GM15510 (cell line): ENCODE measurements around the gene MDFIC2.

Source experiments
- POLR2A ChIP-seq: IDR thresholded peaks from 3 replicates; pipeline ENCODE4 v1.6.1; 2011; ENCODE audit warnings: borderline replicate concordance; ENCODE audit not compliant: insufficient read length; ENCODE audit errors: extremely low read depth

The MDFIC2 gene

DNA sequence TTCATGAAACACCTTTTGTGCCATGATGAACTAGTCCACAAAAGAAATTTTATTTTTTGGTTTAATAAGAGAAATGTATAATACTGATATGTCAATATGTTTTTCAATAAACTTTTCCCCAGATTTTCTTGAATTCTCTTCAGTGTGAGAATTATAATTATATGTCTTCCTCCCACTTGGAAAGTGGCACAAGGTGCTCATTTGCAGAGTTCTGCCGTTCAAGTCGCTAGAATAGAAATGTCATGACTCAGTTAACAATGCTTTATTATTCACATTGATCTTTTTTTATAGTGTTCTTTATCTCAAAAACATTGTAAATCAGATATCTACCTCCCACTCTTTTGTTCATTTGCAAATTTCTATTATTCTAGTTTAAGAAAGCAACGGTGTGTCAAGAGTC, 87.3 kb downstream of the MDFIC2 start:
- TF ChIP-seq POLR2A: no peak

DNA sequence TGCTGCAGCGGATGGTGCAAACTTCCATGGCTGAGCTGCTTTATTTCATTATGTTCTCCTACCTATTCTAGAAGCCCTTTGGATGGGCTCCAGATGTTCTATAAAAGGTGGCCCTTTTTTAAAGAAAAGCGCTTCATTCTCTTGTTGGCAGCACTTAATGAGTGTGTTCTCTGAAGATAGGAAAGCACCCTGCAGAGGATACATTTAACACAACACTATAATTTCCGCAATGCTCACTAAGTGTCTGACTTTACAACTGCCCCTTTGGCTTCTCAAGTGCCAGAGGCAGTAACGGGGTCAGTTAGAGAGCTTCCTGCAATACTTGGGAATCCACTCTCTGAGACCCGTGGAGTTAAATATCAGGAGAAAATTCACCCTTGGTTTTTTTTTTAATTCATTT, 88.1 kb downstream of the MDFIC2 start:
- TF ChIP-seq POLR2A: no peak

DNA sequence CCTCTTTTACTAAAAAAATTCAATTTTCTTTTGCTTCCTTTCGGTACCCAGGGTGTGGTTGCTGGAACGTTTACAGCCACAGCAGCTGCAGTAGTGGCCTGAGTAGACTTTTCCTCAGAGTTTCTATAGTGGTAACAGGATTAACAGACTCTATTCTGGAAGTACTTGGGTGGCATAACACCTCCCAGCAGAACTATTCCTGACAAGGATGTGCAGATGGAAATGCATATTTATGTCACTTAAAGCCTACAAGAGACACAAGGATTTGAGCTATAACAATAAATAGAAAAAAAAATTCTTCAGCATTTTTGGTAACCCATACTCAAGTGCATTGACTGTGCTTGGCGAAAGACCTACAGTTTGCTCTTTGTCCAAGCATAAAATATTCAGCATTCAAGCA, 94.0 kb downstream of the MDFIC2 start:
- no peak for TF ChIP-seq POLR2A

DNA sequence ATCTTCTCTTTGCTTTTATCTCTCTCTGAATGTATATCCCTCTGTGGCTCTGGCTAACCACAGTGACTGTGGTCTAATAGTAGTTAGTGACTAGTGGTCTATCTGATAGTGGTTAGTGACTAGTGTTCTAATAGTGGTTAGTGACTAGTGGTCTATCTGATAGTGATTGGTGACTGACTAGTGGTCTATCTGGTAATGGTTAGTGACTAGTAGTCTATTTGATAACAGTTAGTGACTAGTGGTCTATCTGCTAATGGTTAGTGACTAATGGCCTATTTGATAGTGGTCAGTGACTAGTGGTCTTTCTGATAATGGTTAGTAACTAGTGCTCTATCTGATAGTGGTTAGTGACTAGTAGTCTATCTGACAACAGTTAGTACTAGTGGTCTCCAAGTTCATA, 110.5 kb downstream of the MDFIC2 start:
- no peak for TF ChIP-seq POLR2A

DNA sequence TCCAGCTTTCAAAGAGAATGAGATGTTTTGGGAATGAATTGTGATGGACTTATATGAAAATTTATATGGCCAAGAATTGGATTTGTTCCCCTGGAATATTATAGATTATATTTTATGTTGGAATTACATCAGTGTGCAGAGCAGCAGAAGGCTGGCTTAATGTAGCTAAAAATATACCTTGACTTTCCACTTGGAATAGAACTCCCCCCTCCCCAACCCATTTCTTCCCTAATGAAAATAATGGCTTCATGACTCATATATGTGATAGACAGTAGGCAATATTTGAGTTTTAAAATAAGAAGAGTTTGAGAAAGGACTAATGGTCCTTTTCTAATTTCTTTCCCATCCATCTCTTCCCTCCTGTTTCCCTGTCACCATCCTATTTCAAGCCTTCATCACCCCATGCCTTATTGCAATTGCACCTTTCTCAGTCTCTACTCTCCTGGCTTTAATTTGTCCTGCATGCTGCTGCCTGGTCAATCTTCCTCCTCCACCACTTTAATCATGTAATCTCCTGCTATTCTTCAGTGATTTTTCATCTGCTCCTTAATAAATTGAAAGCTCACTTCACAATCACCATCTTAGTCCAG, 122.5 kb downstream of the MDFIC2 start:
- TF ChIP-seq POLR2A: no peak

DNA sequence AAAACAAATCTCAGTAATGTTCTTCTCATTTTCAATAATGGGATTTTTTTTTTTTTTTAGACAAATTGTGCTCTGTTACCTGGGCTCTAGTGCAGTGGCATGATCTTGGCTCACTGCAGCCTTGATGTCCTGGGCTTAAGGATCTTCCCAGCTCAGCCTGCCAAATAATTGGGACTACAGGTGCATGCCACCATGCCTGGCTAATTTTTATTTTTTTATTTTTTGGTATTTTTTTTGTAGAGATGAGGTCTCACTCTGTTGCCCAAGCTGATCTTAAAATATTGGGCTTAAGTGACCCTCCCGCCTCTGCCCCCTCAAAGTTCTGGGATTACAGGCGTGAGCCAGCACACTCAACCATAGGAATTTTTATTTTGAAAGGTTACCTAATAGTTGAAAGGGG, 126.2 kb downstream of the MDFIC2 start:
- no peak for TF ChIP-seq POLR2A

DNA sequence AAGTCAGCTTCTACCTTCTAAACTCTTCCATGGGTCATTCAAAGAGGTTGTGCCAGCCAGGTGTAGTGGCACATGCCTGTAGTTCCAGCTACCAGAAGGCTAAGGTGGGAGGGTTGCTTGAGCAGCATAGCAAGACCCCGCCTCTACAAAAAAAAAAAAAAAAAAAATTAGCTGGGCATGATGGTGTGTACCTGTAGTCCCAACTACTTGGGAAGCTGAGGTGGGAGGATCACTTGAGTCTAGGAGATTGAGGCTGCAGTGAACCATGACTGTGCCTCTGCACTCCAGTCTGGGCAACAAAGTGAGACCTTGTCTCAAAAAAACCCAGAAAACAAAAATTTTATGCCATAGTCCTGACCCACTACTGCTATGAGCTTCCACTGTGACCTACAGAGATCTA, 126.8 kb downstream of the MDFIC2 start:
- TF ChIP-seq POLR2A: no peak

DNA sequence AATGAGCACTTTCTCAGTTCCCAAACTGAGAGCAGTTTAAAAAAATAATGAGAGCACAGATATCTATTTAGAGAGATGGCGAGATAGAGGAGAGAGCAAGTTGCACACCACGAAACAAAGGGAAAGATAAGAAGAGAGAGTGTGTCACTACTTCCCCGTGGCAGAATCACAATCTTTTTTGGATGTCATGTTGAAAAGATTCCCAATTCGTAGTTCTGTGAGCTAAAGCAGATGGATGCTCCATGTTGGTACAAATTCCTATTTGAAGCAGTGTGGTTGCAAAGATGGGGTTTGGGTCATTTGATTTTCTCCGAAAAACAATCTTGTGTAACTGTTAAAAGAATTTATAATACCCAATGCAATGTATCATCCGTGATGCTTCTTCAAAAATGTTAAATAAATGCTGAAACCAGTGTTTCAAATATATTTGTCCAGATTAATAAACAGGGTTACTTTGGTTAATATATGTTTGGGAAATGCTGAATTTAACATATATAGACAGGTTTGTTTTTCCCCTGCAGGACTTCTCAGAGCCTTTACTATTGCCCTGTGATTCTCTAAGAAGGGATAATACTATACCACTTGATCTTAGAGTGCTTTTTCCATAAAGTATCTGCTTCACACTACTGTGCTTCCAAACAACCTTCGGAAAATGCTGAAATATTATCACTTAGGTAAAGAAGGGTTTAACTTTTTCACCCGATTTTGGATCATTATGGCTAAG, 128.5 kb downstream of the MDFIC2 start:
- TF ChIP-seq POLR2A: no peak

DNA sequence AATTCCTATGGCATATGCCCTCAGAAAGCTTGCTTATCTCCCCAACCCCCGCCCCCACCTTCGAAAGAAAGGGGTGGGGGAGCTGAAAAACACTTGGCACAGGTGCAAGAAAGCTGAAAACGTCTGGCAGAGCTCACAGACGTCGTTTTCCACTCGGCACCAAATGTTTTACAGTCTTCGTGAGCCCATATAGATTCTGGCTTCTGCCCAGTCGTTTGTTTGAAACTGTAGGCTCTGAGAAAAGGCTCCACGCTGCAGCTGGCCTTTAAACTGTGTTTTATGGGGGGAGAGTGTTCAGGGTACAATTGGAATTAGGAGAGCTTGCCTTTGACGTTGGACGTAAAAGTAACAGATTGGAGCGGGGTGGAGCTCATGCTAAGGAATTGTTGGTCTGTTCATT, 130.3 kb downstream of the MDFIC2 start:
- no peak for TF ChIP-seq POLR2A

DNA sequence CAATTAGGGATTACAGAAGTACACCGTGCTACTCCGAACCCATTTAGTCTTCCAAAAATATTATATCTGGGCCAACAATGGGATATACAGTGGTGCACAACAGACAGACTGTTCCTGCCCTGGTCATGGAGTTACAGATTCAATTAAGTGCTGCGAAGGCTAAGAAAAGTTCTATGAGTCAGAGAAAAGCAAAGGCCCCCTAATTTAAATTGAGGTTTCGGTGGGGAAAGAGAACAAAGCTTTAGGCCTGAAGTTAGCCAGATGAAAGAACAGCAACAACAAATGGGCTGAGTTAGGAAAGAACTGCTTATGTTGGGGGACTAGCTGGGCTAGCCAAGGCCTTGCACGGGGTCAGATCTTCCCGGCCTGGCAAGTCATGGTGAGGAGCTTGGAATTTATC, 131.8 kb downstream of the MDFIC2 start:
- no peak for TF ChIP-seq POLR2A

DNA sequence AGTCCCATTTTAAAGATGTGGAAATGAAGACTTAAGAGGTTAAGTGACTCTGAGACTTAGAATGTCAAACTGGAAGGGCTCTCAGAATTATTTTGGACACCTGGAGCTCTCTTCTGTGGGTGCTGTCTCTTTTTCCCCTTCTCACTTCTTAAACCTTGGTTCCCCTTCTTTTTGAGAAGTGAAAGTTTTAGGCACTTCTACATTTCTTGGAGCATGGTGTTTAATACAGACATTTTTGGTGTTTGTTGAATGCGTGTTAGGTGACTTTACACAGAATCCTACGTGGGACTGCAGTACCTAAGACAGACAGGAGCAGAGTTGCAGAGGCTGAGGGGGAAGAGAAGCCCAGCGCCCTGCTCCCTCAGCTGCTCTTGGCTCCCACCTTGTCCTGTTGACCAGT, 133.3 kb downstream of the MDFIC2 start:
- no peak for TF ChIP-seq POLR2A

DNA sequence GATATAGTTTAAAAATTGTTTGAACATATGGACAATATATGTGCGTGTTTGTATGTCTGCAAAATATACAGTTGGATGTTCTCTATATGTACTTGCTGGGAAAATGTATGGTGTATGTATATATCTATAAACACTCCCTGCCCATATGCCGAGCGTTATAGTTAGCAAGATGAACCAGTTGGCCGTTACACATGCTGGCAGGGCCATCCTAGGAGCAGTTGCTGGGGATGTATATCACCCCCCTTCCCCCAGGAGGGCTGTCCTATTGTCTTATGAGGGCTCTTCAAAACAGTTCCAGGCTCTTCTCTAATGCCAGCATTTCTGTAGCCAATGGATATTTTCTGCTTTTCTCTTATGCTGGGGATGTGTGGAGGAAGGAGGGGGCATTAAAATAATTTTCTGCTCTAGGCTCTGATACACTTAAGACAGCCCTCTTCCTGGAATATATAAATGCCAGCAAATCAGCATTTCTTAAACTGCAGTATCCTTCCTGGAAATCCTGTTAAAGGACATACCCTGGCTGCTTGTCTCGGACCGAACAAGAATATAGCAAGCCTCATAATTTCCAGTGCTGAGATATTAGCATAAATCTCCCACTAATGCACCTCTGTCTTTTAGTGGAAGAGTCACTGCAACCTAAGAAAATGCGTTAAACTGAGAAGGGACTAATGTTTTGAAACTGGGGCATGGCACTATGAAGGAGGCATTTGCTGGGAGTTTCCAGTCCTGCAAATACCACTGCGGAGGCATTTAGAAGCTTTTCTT, 134.4 kb downstream of the MDFIC2 start:
- TF ChIP-seq POLR2A: no peak

DNA sequence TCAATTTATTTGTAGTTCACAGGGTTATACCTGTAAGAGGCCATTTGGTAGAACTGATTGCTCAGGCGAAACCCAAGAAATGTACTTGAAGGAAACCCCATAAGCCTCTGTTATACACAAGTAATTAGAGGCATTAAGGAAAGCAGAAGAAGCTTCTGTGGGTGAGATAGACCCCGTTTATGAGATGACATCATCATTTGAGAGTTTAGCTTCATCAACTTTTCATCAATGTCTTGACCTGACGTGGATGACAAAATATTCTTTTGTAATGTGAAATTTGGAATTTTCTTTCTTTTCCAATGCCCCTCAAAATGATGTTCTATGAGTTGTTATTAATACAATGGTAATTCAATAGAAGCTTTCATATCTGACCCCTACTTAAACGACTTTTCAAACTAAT, 136.2 kb downstream of the MDFIC2 start:
- no peak for TF ChIP-seq POLR2A

DNA sequence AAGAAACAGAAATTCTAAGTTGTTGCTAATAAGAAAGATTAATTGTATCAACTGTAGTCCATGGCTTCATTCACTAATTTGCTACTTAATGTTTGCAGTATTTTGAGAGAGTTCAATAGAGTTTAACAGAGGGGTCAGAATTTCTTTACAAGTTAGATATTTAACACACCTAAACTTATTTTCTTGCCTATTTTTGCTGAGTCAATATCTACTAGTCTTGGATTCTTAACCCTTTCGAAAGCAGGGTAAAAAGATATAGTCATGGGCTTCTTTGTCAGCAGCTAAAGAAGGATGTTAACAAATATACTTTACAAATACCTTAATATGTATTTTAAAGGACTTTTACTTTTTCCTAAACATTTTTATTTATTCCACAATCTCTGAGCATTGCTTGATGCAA, 155.6 kb downstream of the MDFIC2 start:
- TF ChIP-seq POLR2A: no peak

DNA sequence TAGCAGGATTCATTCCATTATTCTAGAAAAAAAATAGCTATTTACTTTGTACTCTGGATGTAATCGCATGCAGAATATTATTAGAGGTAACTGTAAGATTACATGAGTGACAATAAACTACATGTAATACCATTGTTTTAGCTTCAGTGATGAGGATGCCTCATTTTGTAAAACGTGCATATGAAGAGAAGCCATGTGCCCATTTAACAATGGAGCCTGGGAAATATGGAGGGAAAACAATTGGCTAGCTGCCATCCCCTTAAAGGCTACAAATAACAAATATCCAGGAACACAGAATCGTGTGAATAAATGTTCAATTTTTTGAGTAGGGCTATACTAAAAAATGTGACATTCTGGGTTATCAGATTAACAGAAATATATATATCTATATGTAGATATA, 161.8 kb downstream of the MDFIC2 start:
- no peak for TF ChIP-seq POLR2A
